ENCODE results near the gene TAX1BP1. TPM values are rescaled to one million over a fixed set of nuclear protein-coding genes. Genes with fewer than 3 reads are reported as not detected.

Gene TAX1BP1
- total RNA-seq, 2 experiments from 2014 or later: 53.1 to 53.9 TPM

- Mint-ChIP-seq H3K9me3 (ENCODE audit: insufficient read depth) (no peaks in the 10 kb centered on the region), H3K4me3 (no peak overlapping the region), H3K27me3 (ENCODE audit: low read depth) (no peaks in the 10 kb centered on the region), H3K36me3 (ENCODE audit: low read depth) (peaks cover 14% of the 10 kb centered on the region), H3K4me1 (ENCODE audit: low read depth) (no peaks in the 10 kb centered on the region), H3K27ac (no peak overlapping the region)
- DNase-seq (peak; percentile 26), ATAC-seq (peak; percentile 27)
- ChIA-PET POLR2A (interaction anchor here (1.4 kb wide), 1 partner anchor 45 kb away, joined by 5 read pairs; no protein-coding TSS in a partner anchor), CTCF (interaction anchor here (0.7 to 1.6 kb wide), 10 partner anchors 10 to 589 kb away, joined by 3 to 10 read pairs (median 4); partner anchors contain the start of gene HIBADH)
Measured at GRCh38 chr7:27784399-27785053, 44.6 kb downstream of the TAX1BP1 start.

GRCh38 chr7:27788437-27788836 lies 48.5 kb downstream of the TAX1BP1 start:
- Mint-ChIP-seq H3K4me1 (ENCODE audit: low read depth) (no peaks in the 10 kb centered on the region), H3K36me3 (ENCODE audit: low read depth) (peaks cover 24% of the 10 kb centered on the region), H3K27ac (no peak overlapping the region), H3K9me3 (ENCODE audit: insufficient read depth) (no peaks in the 10 kb centered on the region), H3K4me3 (no peak overlapping the region), H3K27me3 (ENCODE audit: low read depth) (no peaks in the 10 kb centered on the region)
- CTCF ChIA-PET: no interaction called here
- ATAC-seq (no peak), DNase-seq (no peak)
- POLR2A ChIA-PET: no interaction called here

GRCh38 chr7:27793780-27794179 lies 53.8 kb downstream of the TAX1BP1 start:
- CTCF ChIA-PET: interaction anchor here (0.7 to 1.8 kb wide), 2 partner anchors 8 to 210 kb away, joined by 3 to 4 read pairs; no protein-coding TSS in a partner anchor
- DNase-seq: no peak
- H3K4me1 Mint-ChIP-seq (ENCODE audit: low read depth): no peaks in the 10 kb centered on the region
- H3K4me3 Mint-ChIP-seq: no peak overlapping the region
- no peak overlapping the region for H3K27ac Mint-ChIP-seq
- H3K27me3 Mint-ChIP-seq (ENCODE audit: low read depth): no peaks in the 10 kb centered on the region
- H3K36me3 Mint-ChIP-seq (ENCODE audit: low read depth): peaks cover 24% of the 10 kb centered on the region
- no peak for ATAC-seq
- H3K9me3 Mint-ChIP-seq (ENCODE audit: insufficient read depth): no peaks in the 10 kb centered on the region
- POLR2A ChIA-PET: no interaction called here

GRCh38 chr7:27795977-27796376 lies 56.0 kb downstream of the TAX1BP1 start:
- H3K27ac Mint-ChIP-seq: no peak overlapping the region
- CTCF ChIA-PET: no interaction called here
- no peak for DNase-seq
- peaks cover 25% of the 10 kb centered on the region for H3K36me3 Mint-ChIP-seq (ENCODE audit: low read depth)
- no peak for ATAC-seq
- H3K4me1 Mint-ChIP-seq (ENCODE audit: low read depth): no peaks in the 10 kb centered on the region
- POLR2A ChIA-PET: no interaction called here
- no peak overlapping the region for H3K4me3 Mint-ChIP-seq
- no peaks in the 10 kb centered on the region for H3K9me3 Mint-ChIP-seq (ENCODE audit: insufficient read depth)
- no peaks in the 10 kb centered on the region for H3K27me3 Mint-ChIP-seq (ENCODE audit: low read depth)

- POLR2A ChIA-PET: no interaction called here
- Mint-ChIP-seq H3K9me3 (ENCODE audit: insufficient read depth) (no peaks in the 10 kb centered on the region), H3K4me1 (ENCODE audit: low read depth) (no peaks in the 10 kb centered on the region), H3K4me3 (no peak overlapping the region), H3K27ac (no peak overlapping the region), H3K36me3 (ENCODE audit: low read depth) (peaks cover 23% of the 10 kb centered on the region), H3K27me3 (ENCODE audit: low read depth) (no peaks in the 10 kb centered on the region)
- CTCF ChIA-PET: no interaction called here
- ATAC-seq (no peak), DNase-seq (no peak)
Measured at GRCh38 chr7:27799212-27799611, 59.2 kb downstream of the TAX1BP1 start.

- H3K9me3 Mint-ChIP-seq (ENCODE audit: insufficient read depth): no peaks in the 10 kb centered on the region
- H3K36me3 Mint-ChIP-seq (ENCODE audit: low read depth): peaks cover 14% of the 10 kb centered on the region
- DNase-seq (no peak), ATAC-seq (no peak)
- no peaks in the 10 kb centered on the region for H3K4me1 Mint-ChIP-seq (ENCODE audit: low read depth)
- no peak overlapping the region for H3K4me3 Mint-ChIP-seq
- H3K27ac Mint-ChIP-seq: no peak overlapping the region
- ChIA-PET POLR2A (no interaction called here), CTCF (interaction anchor here (1.7 kb wide), 1 partner anchor 290 kb away, joined by 4 read pairs; no protein-coding TSS in a partner anchor)
- H3K27me3 Mint-ChIP-seq (ENCODE audit: low read depth): no peaks in the 10 kb centered on the region
Measured at GRCh38 chr7:27802999-27803398, 63.0 kb downstream of the TAX1BP1 start.

- Mint-ChIP-seq H3K36me3 (ENCODE audit: low read depth) (peaks cover 14% of the 10 kb centered on the region), H3K9me3 (ENCODE audit: insufficient read depth) (no peaks in the 10 kb centered on the region), H3K27ac (no peak overlapping the region), H3K4me1 (ENCODE audit: low read depth) (no peaks in the 10 kb centered on the region), H3K4me3 (no peak overlapping the region), H3K27me3 (ENCODE audit: low read depth) (no peaks in the 10 kb centered on the region)
- DNase-seq: no peak
- no peak for ATAC-seq
- CTCF ChIA-PET: no interaction called here
- POLR2A ChIA-PET: no interaction called here
Measured at GRCh38 chr7:27804139-27804538, 64.2 kb downstream of the TAX1BP1 start.

- no peaks in the 10 kb centered on the region for H3K9me3 Mint-ChIP-seq (ENCODE audit: insufficient read depth)
- no peaks in the 10 kb centered on the region for H3K27me3 Mint-ChIP-seq (ENCODE audit: low read depth)
- H3K36me3 Mint-ChIP-seq (ENCODE audit: low read depth): peaks cover 9% of the 10 kb centered on the region
- H3K4me1 Mint-ChIP-seq (ENCODE audit: low read depth): no peaks in the 10 kb centered on the region
- ChIA-PET CTCF (no interaction called here), POLR2A (no interaction called here)
- DNase-seq (no peak), ATAC-seq (no peak)
- H3K27ac Mint-ChIP-seq: no peak overlapping the region
- H3K4me3 Mint-ChIP-seq: no peak overlapping the region
Measured at GRCh38 chr7:27808626-27809025, 68.7 kb downstream of the TAX1BP1 start.

GRCh38 chr7:27810186-27810585 lies 70.2 kb downstream of the TAX1BP1 start:
- POLR2A ChIA-PET: no interaction called here

GRCh38 chr7:27812706-27813105 lies 72.7 kb downstream of the TAX1BP1 start:
- peaks cover 12% of the 10 kb centered on the region for H3K36me3 Mint-ChIP-seq (ENCODE audit: low read depth)
- H3K4me3 Mint-ChIP-seq: no peak overlapping the region
- no peaks in the 10 kb centered on the region for H3K9me3 Mint-ChIP-seq (ENCODE audit: insufficient read depth)
- no peaks in the 10 kb centered on the region for H3K4me1 Mint-ChIP-seq (ENCODE audit: low read depth)
- ATAC-seq: no peak
- POLR2A ChIA-PET: no interaction called here
- no peak overlapping the region for H3K27ac Mint-ChIP-seq
- CTCF ChIA-PET: no interaction called here
- no peak for DNase-seq
- no peaks in the 10 kb centered on the region for H3K27me3 Mint-ChIP-seq (ENCODE audit: low read depth)

More at GRCh38 chr7:27810186-27810585, 70.2 kb downstream of the TAX1BP1 start:
- H3K4me3 Mint-ChIP-seq: no peak overlapping the region
- CTCF ChIA-PET: no interaction called here
- H3K4me1 Mint-ChIP-seq (ENCODE audit: low read depth): no peaks in the 10 kb centered on the region
- H3K27ac Mint-ChIP-seq: no peak overlapping the region
- peaks cover 12% of the 10 kb centered on the region for H3K36me3 Mint-ChIP-seq (ENCODE audit: low read depth)
- DNase-seq (no peak), ATAC-seq (no peak)
- no peaks in the 10 kb centered on the region for H3K9me3 Mint-ChIP-seq (ENCODE audit: insufficient read depth)
- no peaks in the 10 kb centered on the region for H3K27me3 Mint-ChIP-seq (ENCODE audit: low read depth)

GRCh38 chr7:27822245-27822644 lies 82.3 kb downstream of the TAX1BP1 start:
- H3K27me3 Mint-ChIP-seq (ENCODE audit: low read depth): no peaks in the 10 kb centered on the region
- CTCF ChIA-PET: no interaction called here
- peaks cover 23% of the 10 kb centered on the region for H3K36me3 Mint-ChIP-seq (ENCODE audit: low read depth)
- no peak overlapping the region for H3K4me3 Mint-ChIP-seq
- H3K4me1 Mint-ChIP-seq (ENCODE audit: low read depth): no peaks in the 10 kb centered on the region
- H3K27ac Mint-ChIP-seq: no peak overlapping the region
- ATAC-seq (no peak), DNase-seq (no peak)
- H3K9me3 Mint-ChIP-seq (ENCODE audit: insufficient read depth): no peaks in the 10 kb centered on the region
- POLR2A ChIA-PET: no interaction called here

GRCh38 chr7:27825891-27826290 lies 85.9 kb downstream of the TAX1BP1 start:
- CTCF ChIA-PET: interaction anchor here (1.0 to 1.6 kb wide), 3 partner anchors 9 to 195 kb away, joined by 3 to 4 read pairs (median 3); no protein-coding TSS in a partner anchor
- H3K36me3 Mint-ChIP-seq (ENCODE audit: low read depth): peaks cover 14% of the 10 kb centered on the region
- POLR2A ChIA-PET: no interaction called here

GRCh38 chr7:27826357-27826756 lies 86.4 kb downstream of the TAX1BP1 start:
- POLR2A ChIA-PET: no interaction called here
- H3K27me3 Mint-ChIP-seq (ENCODE audit: low read depth): no peaks in the 10 kb centered on the region
- no peak overlapping the region for H3K4me3 Mint-ChIP-seq
- CTCF ChIA-PET: interaction anchor here (1.0 kb wide), 1 partner anchor 9 kb away, joined by 3 read pairs; no protein-coding TSS in a partner anchor
- H3K9me3 Mint-ChIP-seq (ENCODE audit: insufficient read depth): no peaks in the 10 kb centered on the region
- peaks cover 14% of the 10 kb centered on the region for H3K36me3 Mint-ChIP-seq (ENCODE audit: low read depth)
- H3K27ac Mint-ChIP-seq: no peak overlapping the region
- ATAC-seq (no peak), DNase-seq (no peak)
- H3K4me1 Mint-ChIP-seq (ENCODE audit: low read depth): no peaks in the 10 kb centered on the region

More at GRCh38 chr7:27825891-27826290, 85.9 kb downstream of the TAX1BP1 start:
- Mint-ChIP-seq H3K9me3 (ENCODE audit: insufficient read depth) (no peaks in the 10 kb centered on the region), H3K4me3 (no peak overlapping the region), H3K27ac (no peak overlapping the region), H3K27me3 (ENCODE audit: low read depth) (no peaks in the 10 kb centered on the region), H3K4me1 (ENCODE audit: low read depth) (no peaks in the 10 kb centered on the region)
- DNase-seq (no peak), ATAC-seq (no peak)
